Bronchial epithelial cell (primary cell): Measurements from ENCODE around the gene TMEM200B. TPM values are rescaled to one million over a fixed set of nuclear protein-coding genes. Genes with fewer than 3 reads are reported as not detected.
"Not testable (repeated sequence)": the region's sequence is repeated elsewhere in the genome, so short reads cannot be mapped to it uniquely, and the experiment has no call there.

ENCODE experiments used
- DNase-seq: peaks from one replicate; pipeline ENCODE4 v3.0.0-alpha.2; 2010; ENCODE audit warnings: low read depth
- FAIRE-seq: peaks from 2 replicates; lab custom pipeline; 2011; peaks lifted over from hg19 to GRCh38; lab: Jason Lieb, UNC
- H3K27me3 ChIP-seq: 2 replicates; pipeline ENCODE4 v1.5.1; 2011; ENCODE audit warnings: low read length; ENCODE audit not compliant: control insufficient read depth, insufficient read depth
- H3K36me3 ChIP-seq: 2 replicates; pipeline ENCODE4 v1.5.1; 2011; ENCODE audit warnings: low read length; ENCODE audit not compliant: control insufficient read depth, insufficient read depth
- H3K4me3 ChIP-seq: 2 replicates; pipeline ENCODE4 v1.5.1; 2011; ENCODE audit warnings: mild to moderate bottlenecking, low read depth, low read length, control low read depth
- CTCF ChIP-seq: IDR thresholded peaks from 2 replicates; pipeline ENCODE4 v1.5.1; 2011; ENCODE audit warnings: mild to moderate bottlenecking, moderate library complexity, low read length, control low read depth, inconsistent platforms; ENCODE audit not compliant: insufficient read depth, severe bottlenecking
- total RNA-seq: library from RNA; depleted of rRNA; stranded (reverse); fragments of >200 nt; gene quantifications from 2 replicates; pipeline ENCODE4 v1.2.1, GENCODE V29; 2014

TMEM200B gene
- total RNA-seq, 1 donor from 2014 or later = 1.1 TPM

- DNase-seq (peak; percentile 29), FAIRE-seq (no peak)
- Histone ChIP-seq H3K36me3 (peaks cover 1% of the 10 kb centered on the region), H3K27me3 (no peaks in the 10 kb centered on the region), H3K4me3 (no peak overlapping the region)
- TF ChIP-seq CTCF = no peak
Measured at GRCh38 chr1:29094954-29095353, 28.7 kb downstream of the TMEM200B start.

- no peak for TF ChIP-seq CTCF
- Histone ChIP-seq H3K27me3 (no peaks in the 10 kb centered on the region), H3K4me3 (no peak overlapping the region), H3K36me3 (no peaks in the 10 kb centered on the region)
- FAIRE-seq (no peak), DNase-seq (peak; percentile 57)
Measured at GRCh38 chr1:29094433-29094832, 29.3 kb downstream of the TMEM200B start.

- H3K4me3 ChIP-seq, H3K27me3 ChIP-seq, H3K36me3 ChIP-seq, DNase-seq, FAIRE-seq: not testable (repeated sequence)
Measured at GRCh38 chr1:29092704-29093103, 31.0 kb downstream of the TMEM200B start.

GRCh38 chr1:29090937-29091618 is 32.6 kb downstream of the TMEM200B start:
- FAIRE-seq = no peak
- TF ChIP-seq CTCF = no peak
- H3K27me3 ChIP-seq = no peaks in the 10 kb centered on the region
- DNase-seq = no peak
- no peaks in the 10 kb centered on the region for H3K36me3 ChIP-seq
- no peak overlapping the region for H3K4me3 ChIP-seq

GRCh38 chr1:29084196-29084521 is 39.5 kb downstream of the TMEM200B start:
- H3K27me3 ChIP-seq = no peaks in the 10 kb centered on the region
- no peak overlapping the region for H3K4me3 ChIP-seq
- TF ChIP-seq CTCF = no peak
- DNase-seq = no peak
- H3K36me3 ChIP-seq = no peaks in the 10 kb centered on the region
- FAIRE-seq = no peak

- Histone ChIP-seq H3K4me3 (no peak overlapping the region), H3K36me3 (no peaks in the 10 kb centered on the region), H3K27me3 (no peaks in the 10 kb centered on the region)
- DNase-seq = no peak
- FAIRE-seq = no peak
- TF ChIP-seq CTCF = no peak
Measured at GRCh38 chr1:29083317-29084195, 40.1 kb downstream of the TMEM200B start.
